Adipocyte (in vitro differentiated cells): ENCODE measurements around the gene TENT5C.

Experiments
- DNase-seq: peaks from one replicate; pipeline ENCODE4 v3.0.0-alpha.2; 2015; ENCODE audit warnings: low read depth
- H3K27me3 ChIP-seq: replicated peaks from 2 replicates; pipeline ENCODE4 v1.7.0; 2013; ENCODE audit warnings: mild to moderate bottlenecking, low read length, moderate library complexity; ENCODE audit not compliant: control insufficient read depth, insufficient read depth
- H3K36me3 ChIP-seq: 2 replicates; pipeline ENCODE4 v1.7.0; 2013; ENCODE audit warnings: low read length, mild to moderate bottlenecking, moderate library complexity; ENCODE audit not compliant: control insufficient read depth, insufficient read depth, severe bottlenecking
- H3K4me1 ChIP-seq: 2 replicates; pipeline ENCODE4 v1.7.0; 2013; ENCODE audit warnings: mild to moderate bottlenecking, low read length, moderate library complexity; ENCODE audit not compliant: control insufficient read depth, insufficient read depth
- H3K4me3 ChIP-seq: 2 replicates; pipeline ENCODE4 v1.7.0; 2013; ENCODE audit warnings: mild to moderate bottlenecking, low read length, moderate library complexity
- H3K9ac ChIP-seq: 2 replicates; pipeline ENCODE4 v1.7.0; 2013; ENCODE audit warnings: mild to moderate bottlenecking, low read length, moderate library complexity
- H3K9me3 ChIP-seq: 2 replicates; pipeline ENCODE4 v1.7.0; 2013; ENCODE audit warnings: mild to moderate bottlenecking, low read length, moderate library complexity; ENCODE audit not compliant: control insufficient read depth

Gene TENT5C

GRCh38 chr1:117564227-117565075 is 41.4 kb upstream of the TENT5C start:
- no peaks in the 10 kb centered on the region for H3K9me3 ChIP-seq
- no peaks in the 10 kb centered on the region for H3K36me3 ChIP-seq
- H3K9ac ChIP-seq: no peak overlapping the region
- H3K4me1 ChIP-seq: peaks cover 22% of the 10 kb centered on the region
- H3K4me3 ChIP-seq: no peak overlapping the region
- peaks cover 9% of the 10 kb centered on the region for H3K27me3 ChIP-seq
- no peak for DNase-seq

- Histone ChIP-seq H3K36me3 (no peaks in the 10 kb centered on the region), H3K4me3 (no peak overlapping the region), H3K27me3 (peaks cover 9% of the 10 kb centered on the region), H3K9me3 (no peaks in the 10 kb centered on the region), H3K9ac (no peak overlapping the region), H3K4me1 (peaks cover 24% of the 10 kb centered on the region)
- no peak for DNase-seq
These were observed 40.7 kb upstream of the TENT5C start for GRCh38 chr1:117565076-117565556.

- Histone ChIP-seq H3K4me3 (no peak overlapping the region), H3K4me1 (peaks cover 26% of the 10 kb centered on the region), H3K9me3 (no peaks in the 10 kb centered on the region), H3K9ac (no peak overlapping the region), H3K36me3 (no peaks in the 10 kb centered on the region), H3K27me3 (peaks cover 9% of the 10 kb centered on the region)
- no peak for DNase-seq
These were observed 39.9 kb upstream of the TENT5C start for GRCh38 chr1:117565745-117566455.

GRCh38 chr1:117566556-117566955 is 39.3 kb upstream of the TENT5C start:
- no peak overlapping the region for H3K4me3 ChIP-seq
- no peaks in the 10 kb centered on the region for H3K9me3 ChIP-seq
- H3K36me3 ChIP-seq: no peaks in the 10 kb centered on the region
- H3K4me1 ChIP-seq: peaks cover 26% of the 10 kb centered on the region
- no peak overlapping the region for H3K9ac ChIP-seq
- peaks cover 13% of the 10 kb centered on the region for H3K27me3 ChIP-seq
- no peak for DNase-seq

GRCh38 chr1:117567435-117567834 is 38.4 kb upstream of the TENT5C start:
- DNase-seq: no peak
- no peaks in the 10 kb centered on the region for H3K36me3 ChIP-seq
- H3K27me3 ChIP-seq: peaks cover 14% of the 10 kb centered on the region
- H3K9ac ChIP-seq: no peak overlapping the region
- no peak overlapping the region for H3K4me3 ChIP-seq
- H3K9me3 ChIP-seq: no peaks in the 10 kb centered on the region
- peaks cover 26% of the 10 kb centered on the region for H3K4me1 ChIP-seq

- Histone ChIP-seq H3K4me3 (no peak overlapping the region), H3K4me1 (peaks cover 26% of the 10 kb centered on the region), H3K9ac (no peak overlapping the region), H3K27me3 (peaks cover 11% of the 10 kb centered on the region), H3K36me3 (no peaks in the 10 kb centered on the region), H3K9me3 (no peaks in the 10 kb centered on the region)
- DNase-seq: no peak
These were observed 37.9 kb upstream of the TENT5C start for GRCh38 chr1:117567976-117568375.

- Histone ChIP-seq H3K4me3 (no peak overlapping the region), H3K9me3 (no peaks in the 10 kb centered on the region), H3K4me1 (peaks cover 26% of the 10 kb centered on the region), H3K36me3 (no peaks in the 10 kb centered on the region), H3K9ac (no peak overlapping the region), H3K27me3 (peaks cover 5% of the 10 kb centered on the region)
- no peak for DNase-seq
These were observed 36.8 kb upstream of the TENT5C start for GRCh38 chr1:117568999-117569398.

GRCh38 chr1:117569856-117570255 is 36.0 kb upstream of the TENT5C start:
- H3K27me3 ChIP-seq: peaks cover 5% of the 10 kb centered on the region
- DNase-seq: peak; percentile 14
- no peaks in the 10 kb centered on the region for H3K9me3 ChIP-seq
- no peaks in the 10 kb centered on the region for H3K36me3 ChIP-seq
- peaks cover 23% of the 10 kb centered on the region for H3K4me1 ChIP-seq
- H3K9ac ChIP-seq: no peak overlapping the region
- no peak overlapping the region for H3K4me3 ChIP-seq

GRCh38 chr1:117570988-117571409 is 34.8 kb upstream of the TENT5C start:
- no peak overlapping the region for H3K9ac ChIP-seq
- no peak overlapping the region for H3K4me3 ChIP-seq
- H3K27me3 ChIP-seq: peaks cover 5% of the 10 kb centered on the region
- no peaks in the 10 kb centered on the region for H3K9me3 ChIP-seq
- H3K4me1 ChIP-seq: peaks cover 14% of the 10 kb centered on the region
- no peak for DNase-seq
- H3K36me3 ChIP-seq: no peaks in the 10 kb centered on the region

GRCh38 chr1:117571496-117571895 is 34.4 kb upstream of the TENT5C start:
- Histone ChIP-seq H3K27me3 (peaks cover 5% of the 10 kb centered on the region), H3K9me3 (no peaks in the 10 kb centered on the region), H3K4me3 (no peak overlapping the region), H3K36me3 (no peaks in the 10 kb centered on the region), H3K4me1 (peaks cover 9% of the 10 kb centered on the region), H3K9ac (no peak overlapping the region)
- no peak for DNase-seq

GRCh38 chr1:117572546-117572945 is 33.3 kb upstream of the TENT5C start:
- no peak overlapping the region for H3K4me3 ChIP-seq
- H3K27me3 ChIP-seq: peaks cover 5% of the 10 kb centered on the region
- no peak for DNase-seq
- H3K9me3 ChIP-seq: no peaks in the 10 kb centered on the region
- H3K36me3 ChIP-seq: no peaks in the 10 kb centered on the region
- no peak overlapping the region for H3K9ac ChIP-seq
- H3K4me1 ChIP-seq: peaks cover 4% of the 10 kb centered on the region
